ENCODE measurements around the gene PRXL2B. TPM values are rescaled to one million over a fixed set of nuclear protein-coding genes. Genes with fewer than 3 reads are reported as not detected.

PRXL2B gene
- total RNA-seq, 1 donor from 2014 or later, result 9.8 TPM

DNA sequence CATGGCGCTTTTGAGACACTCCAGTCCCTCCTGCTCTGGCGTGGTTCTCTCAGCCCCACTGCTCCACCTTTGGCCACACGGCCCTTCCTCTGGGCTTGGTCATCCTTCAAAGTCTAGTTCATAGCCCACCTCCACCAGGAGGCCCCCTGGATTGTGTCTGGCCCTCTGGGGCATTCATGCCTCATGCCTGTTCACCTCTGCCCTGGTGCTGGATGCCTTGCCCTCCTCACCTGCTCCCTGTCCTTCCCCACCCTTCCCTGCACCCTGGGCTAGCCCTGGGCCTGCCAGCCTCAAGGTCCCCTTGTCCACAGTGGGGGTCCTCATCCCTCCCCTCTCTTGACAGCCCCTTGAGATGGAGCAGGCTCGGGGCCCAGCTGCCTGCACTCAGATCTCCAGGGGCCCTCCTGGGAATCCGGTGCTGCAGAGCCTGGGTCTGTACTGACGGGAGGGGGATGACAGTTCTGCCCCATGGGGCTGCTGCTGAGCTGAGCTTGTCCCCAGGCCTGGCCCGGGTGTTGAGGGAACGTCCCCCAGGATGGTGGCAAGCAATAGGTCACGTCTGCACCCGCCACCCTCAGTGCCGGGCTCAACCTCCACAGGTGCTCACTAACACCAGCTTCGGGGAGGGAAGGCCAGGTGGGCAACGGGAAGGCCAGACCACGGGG, 18.4 kb downstream of the PRXL2B start:
- intact Hi-C loops (cut with DNase I), result no loop called here
- DNase-seq, result no peak

DNA sequence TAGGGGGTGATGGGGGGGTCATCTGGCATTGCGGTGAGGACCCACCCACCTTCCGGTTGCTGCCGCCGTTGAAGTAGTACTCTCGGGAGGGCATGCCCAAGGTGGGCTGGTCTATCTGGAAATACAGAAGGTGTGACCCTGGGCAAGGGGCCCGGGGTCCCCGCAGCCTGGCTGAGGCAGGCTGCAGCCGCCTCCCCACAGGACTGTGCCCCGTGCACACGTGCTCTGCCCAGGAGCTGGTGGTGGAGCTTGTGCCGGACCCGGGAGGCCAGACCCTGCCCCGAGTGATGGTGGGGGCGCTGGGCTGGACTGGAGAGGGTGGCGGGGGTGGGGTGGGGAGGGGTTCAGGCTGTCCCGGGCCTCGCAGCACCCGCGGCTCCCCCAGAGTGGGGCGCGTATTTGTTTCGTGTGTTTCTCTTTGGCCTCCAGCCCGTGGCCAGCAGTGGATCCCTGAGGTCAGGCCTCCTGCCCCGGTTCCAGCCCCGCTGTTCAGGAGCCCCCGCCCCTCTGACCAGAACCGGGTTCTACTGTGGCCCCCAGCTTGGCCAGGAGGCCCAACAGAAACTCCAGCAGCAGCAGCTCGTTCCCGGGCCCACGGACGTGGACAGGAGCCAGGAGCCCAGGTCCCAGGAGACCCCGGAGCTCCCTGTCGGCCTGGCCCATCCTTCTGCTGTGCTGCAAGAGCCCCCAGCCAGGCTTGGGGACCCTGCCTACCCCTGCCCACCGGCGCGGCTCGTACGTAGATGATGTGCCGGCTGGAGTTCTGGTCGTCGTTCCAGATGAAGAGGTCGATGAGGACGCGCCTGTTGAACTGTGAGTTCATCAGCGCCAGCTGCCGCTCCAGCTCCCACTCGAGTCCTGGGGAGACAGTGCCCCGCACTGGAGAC, 19.2 kb downstream of the PRXL2B start:
- intact Hi-C loops (cut with DNase I), result no loop called here
- DNase-seq (peak; percentile 38), ATAC-seq (ENCODE audit: poor library complexity) (no peak)

More for the DNA sequence above, 18.4 kb downstream of the PRXL2B start:
- ATAC-seq (ENCODE audit: poor library complexity), result no peak

DNA sequence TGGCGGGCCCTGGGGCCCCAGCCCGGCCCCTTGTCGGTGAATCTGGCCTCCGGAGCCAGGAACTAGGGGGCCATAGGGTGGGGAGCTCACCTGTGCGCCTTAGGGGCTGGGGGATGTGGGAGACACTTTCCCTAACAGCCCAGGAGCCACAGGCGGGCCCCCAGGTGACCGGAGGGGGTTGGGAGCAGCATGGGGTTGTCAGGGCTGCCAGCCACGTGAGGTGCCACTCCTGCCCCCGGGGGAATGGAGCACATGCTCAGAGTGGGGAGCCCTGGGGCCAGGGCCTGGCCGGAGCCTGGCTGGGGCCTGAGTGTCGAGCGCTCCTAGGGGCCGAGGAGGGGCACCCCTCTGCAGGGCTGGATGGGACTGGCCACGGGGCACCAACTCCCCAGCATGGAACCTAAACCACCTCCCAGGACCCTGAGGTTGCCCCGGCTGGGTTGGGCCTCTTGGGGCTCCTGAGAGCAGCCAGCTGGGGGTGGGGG, 19.9 kb downstream of the PRXL2B start:
- no peak for ATAC-seq (ENCODE audit: poor library complexity)
- DNase-seq, result peak; percentile 25
- intact Hi-C loops (cut with DNase I), result no loop called here

DNA sequence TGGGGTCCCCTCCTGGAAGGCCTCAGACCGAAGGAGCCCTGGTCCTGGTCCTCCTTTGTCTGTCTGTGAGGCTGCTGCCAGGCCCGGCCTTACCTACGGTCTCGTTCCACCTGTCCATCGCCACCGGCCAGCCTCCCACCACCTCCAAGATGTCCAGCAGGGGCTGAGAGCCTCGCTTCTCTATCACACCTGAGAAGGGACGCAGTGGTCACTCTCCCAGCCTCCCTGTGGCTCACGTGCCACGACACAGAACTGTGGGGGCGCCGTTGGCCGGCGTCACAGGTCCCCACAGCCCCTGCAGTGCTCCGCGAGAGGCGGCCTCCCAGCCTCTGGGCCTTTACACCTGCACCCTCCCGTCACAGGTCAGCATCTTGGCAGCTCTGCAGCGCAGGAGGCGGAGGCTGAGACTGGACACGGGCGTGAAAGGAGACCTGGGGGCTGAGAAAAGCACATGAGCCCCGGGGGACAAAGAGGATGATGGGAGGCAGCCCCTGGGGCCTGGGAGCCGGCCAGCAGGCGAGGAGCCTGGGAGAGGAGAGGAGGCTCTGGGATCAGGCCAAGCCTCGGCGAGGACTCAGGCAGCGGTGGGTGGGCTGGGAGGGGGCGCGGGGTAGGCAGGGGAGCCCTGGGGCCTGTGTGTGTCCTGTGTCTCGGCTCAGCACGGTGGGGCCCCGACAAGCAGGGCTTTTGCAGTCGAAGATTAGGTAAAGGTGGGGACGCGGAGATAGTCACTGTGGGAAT, 20.5 kb downstream of the PRXL2B start:
- DNase-seq (peak; percentile 43), ATAC-seq (ENCODE audit: poor library complexity) (no peak)
- intact Hi-C loops (cut with DNase I), result no loop called here

DNA sequence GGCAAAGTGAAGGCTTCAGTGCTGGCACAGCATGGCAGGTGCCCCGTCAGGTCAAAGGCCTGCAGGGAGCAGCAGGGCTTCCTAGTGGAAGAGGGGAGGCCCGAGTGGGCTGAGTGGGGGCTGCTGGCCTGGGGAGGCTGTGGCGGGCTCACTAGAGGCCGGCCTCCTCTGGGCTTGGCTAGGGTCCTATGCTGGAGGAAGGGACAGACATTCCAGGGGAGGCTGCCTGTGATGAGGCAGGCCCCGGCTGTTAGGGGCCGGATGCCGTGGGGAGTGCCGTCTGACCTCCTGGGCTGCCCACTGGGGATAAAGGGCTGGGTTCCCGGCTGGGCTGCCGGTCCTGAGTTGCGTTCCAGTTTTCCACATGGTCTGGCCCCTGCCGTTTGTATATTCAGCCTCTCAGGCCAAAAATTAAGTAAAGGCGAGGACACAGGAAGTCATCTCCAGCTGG, 21.1 kb downstream of the PRXL2B start:
- ATAC-seq (ENCODE audit: poor library complexity) (peak; percentile 66), DNase-seq (peak; percentile 59)
- intact Hi-C loops (cut with DNase I), result no loop called here

DNA sequence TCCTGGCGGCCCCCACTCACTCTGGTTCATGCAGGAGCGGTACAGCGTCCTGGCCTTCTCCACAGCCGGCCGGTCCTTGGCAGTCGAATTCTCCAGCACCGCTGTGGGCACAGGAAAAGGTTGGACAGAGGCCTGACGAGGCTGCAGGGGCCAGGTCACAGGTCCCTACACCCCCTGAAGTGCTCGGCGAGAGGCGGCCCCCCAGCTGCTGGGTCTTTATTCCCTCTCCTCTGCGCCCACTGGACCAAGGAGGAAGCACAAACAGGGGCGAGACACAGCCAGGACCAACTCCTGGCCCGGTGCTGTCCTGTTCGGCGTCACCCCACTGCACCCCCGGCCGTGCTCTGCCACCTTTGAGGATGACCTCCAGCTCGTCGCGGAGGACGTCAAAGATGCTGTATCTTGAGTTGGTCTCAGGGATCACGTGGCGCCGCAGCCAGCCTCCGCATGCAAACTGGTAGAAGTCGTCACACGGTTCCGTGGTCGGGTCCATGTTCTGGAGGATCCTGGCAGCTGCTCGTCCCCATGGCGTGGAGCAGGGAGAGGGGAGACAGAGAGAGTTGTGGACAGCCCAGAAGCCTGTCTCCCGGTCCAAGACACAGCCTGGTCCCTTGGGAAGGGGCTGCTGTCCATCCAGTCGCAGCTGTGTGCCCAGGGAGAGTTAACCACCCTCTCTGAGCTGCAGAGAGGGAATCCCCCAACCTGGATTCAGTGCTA, 22.9 kb downstream of the PRXL2B start:
- intact Hi-C loops (cut with DNase I), result no loop called here
- peak; percentile 33 for DNase-seq
- no peak for ATAC-seq (ENCODE audit: poor library complexity)

DNA sequence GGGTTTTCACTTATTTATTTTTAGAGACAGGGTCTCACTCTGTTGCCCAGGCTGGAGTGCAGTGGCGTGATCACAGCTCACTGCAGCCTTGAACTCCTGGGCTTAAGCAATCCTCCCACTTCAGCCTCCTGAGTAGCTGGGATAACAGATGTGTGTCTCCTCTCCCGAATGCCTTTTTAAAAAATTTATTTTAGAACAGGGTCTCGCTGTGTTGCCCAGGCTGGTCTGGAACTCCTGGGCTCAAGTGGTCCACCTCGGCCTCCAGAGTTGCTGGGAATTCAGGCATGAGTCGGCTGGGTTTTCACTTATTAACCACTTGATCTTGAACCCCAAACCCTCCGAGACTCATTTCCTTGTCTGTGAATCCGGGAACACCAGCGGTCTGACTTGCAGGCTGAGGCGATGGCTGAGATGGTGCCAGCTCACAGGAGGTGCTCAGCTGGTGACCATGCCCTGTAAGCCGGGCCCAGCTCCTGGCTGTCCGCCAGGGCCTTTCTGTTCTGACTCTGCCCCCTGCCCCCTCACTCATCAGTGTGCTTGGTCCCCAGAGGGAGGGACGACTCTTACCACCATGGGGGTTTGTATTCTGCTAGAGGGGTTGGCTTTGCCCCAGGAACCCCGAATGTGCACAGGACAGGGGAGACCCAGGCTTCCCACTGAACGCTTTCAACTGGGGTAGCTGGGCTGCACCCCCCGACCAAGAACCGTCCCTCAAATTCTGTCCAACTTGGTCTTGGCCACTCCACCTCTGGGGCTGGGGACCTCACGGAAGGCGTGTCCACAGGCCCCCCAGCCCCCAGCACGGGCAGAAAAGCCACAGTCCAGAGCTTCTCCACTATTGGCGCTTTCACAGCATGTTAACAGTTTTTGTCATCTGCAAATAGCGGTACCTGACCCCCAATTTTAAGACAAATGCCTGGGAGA, 23.7 kb downstream of the PRXL2B start:
- DNase-seq, result peak; percentile 44
- no peak for ATAC-seq (ENCODE audit: poor library complexity)

DNA sequence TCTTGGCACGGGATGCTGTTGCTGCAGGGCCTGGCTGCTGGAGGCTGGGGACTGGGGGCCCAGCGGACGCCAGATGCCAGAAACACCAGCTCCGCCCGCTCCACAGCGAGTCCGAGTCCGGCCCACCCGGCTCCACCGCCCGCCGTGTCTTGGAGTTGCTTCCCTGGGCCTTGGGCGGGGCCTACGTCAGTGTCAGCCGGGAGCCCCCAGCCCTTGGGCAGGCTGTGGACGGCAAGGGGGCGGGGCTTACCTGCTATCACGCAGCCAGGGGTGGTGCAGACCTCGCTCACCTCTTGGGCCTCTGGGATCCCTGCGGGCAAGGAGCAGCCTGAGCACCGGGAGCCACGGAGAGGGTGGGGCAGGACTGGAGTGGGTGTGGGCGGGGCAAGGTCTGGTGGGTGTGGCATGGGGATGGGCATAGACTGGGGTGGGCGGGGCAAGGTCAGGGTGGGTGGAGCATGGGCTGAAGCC, 24.5 kb downstream of the PRXL2B start:
- DNase-seq, result peak; percentile 56
- intact Hi-C loops (cut with DNase I), result no loop called here
- ATAC-seq (ENCODE audit: poor library complexity), result no peak

More for the DNA sequence above, 23.7 kb downstream of the PRXL2B start:
- intact Hi-C loops (cut with DNase I), result no loop called here

DNA sequence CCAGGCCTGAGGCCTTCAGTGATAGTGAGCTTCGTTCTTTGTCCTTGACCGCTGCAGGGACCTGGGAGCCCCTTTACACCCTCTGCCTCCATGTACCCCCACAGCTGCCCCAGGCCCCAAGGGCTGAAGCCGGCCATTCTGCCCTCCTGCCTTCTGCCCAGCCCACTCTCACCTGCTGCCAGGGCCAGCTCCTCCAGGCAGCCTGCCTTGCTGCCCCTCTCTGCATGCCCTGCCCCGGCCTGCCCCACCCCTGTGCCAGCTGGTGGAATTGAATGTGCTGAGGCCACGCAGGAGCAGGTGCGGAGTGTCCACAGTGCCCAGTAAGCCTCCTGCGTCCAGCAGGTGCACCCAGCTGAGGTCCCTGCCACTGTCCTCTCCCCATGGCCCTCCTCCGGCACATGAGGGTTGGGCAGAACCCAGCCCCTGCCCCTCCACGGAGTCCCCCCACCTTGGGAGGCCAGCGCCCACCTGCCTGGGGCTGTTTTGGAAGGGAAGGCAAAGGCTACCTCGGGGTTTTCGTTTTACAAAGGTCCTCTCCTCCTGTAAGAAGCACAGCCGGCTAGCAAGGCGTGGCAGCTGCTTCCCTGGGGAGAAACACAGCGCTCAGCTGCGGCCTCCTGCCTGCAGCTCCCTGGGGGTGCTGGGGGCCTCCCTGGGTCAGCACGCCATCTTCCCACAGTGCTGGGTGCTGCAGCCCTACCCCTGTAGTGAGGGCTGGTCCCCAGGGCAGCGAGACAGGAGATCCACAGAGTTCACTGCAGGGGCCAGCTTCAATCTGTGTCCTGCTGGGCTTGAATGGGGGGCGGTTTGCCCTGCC, 25.3 kb downstream of the PRXL2B start:
- ATAC-seq (ENCODE audit: poor library complexity), result no peak
- DNase-seq, result peak; percentile 23
- intact Hi-C loops (cut with DNase I), result no loop called here

DNA sequence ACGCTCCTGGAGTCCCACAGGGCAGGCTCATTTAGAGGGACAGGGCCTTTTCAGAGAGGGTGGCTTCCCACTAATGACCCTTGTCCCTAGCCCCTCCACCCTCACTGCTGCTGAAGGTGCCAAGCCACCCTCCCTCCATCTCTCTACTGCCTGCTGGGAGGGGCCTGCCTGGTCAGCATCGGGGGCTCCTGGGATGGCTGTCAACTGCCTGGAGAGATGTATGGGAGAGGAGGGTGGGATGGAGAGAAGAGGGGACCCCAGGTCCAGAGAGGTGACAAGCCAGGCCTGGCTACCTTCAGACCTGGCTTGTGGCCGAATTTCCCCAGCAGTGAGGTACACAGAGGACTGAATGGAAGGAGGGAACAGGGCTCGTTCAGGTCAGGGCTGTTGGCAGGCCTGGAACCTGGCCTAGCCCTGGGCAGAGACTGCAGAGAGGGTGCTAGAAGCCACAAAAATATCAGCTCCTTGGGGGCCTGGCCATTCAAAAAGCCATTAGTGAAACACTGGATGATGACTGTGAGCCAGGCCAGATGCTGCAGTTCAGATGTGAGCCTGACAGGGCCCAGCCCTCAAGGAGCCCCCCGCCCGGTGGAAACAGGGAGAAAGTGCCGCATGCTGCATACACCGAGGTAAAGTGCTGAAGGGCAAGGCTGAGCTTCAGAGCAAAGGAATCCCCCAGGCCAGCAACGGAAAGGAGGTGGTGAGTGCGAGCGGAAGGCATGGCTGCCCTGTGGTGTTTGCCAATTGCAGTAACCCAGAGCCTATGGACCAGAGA, 26.2 kb downstream of the PRXL2B start:
- intact Hi-C loops (cut with DNase I), result no loop called here
- ATAC-seq (ENCODE audit: poor library complexity), result no peak
- peak; percentile 21 for DNase-seq

DNA sequence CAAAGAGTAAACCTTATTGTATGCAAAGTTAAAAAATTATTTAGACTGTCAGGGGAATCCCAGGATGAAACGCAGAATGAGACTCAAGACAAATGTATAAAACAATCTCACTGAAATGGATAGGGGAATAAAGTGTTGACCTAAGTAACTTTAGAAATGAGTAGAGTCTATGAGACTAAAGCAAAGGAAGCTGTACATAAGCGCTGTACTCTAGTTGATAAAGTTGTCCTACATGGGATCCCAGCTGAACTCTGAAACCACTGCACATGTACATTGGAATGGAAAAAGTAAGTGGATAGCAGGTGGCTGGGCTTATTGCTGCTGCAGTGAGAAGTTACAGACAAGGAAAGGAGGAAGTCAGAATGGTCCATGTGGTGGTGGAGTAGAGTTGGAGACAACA, 27.6 kb downstream of the PRXL2B start:
- ATAC-seq (ENCODE audit: poor library complexity) (no peak), DNase-seq (no peak)
- intact Hi-C loops (cut with DNase I), result no loop called here

DNA sequence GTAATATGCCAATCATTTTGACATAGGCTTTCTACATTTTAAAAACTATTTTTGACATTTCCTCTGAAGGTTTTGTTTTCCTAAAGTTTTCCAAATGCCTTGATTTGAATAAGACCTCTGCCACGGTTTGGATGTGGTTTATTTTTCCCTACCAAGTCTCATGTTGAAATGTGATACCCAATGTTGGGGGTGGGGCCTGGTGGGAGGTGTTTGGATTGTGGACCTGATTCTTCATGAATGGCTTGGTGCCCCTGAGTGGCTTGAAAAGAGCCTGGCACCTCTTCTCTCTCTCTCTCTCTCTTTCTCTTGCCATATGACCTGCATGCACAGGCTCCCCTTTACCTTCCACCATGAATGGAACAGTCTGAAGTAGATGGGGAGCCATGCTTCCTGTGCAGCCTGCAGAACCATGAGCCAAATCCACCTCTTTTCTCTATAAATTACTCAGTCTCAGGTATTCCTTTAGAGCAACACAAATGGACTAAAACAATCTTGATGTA, 31.4 kb downstream of the PRXL2B start:
- ATAC-seq (ENCODE audit: poor library complexity) (no peak), DNase-seq (no peak)
- intact Hi-C loops (cut with DNase I), result no loop called here

DNA sequence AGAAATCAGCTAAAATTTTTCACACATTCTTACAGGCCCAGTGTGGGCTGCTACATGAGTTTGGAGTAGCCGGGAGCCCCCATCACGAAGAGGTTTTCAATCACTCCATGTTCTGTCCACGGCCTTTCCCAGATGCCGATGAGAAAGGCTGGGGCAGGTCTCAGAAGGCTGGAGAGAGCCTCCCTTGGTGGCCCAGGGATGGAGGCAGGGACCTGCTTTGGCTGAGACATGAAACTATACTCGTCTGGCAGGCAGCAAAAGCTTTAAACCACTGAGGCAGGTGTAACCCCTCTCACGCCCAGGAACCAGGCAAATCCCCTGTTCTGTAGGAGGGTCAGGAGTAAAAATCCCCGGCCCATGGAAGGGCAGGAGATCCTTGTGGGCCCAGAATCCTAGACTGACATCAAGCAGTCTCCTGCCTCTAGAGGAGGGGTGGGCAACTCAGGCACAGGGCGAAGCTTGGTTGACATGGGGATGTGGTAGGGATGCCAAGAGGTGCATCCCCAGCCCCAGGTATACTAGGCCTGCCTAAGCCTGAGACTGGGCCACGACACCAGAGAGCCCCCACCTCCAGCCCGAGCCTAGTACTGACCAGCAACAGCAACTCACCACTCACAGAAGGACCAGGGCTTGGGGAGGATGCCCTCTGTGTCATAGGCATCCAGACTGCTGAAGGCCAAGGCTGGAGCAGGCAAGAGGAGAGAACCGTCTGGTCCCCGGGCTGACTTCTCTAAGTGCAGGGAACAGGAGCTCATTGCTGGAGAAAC, 37.2 kb downstream of the PRXL2B start:
- intact Hi-C loops (cut with DNase I), result loop anchor here (10.0 kb wide), 1 partner anchor 199 kb away; no protein-coding TSS in a partner anchor
- DNase-seq (no peak), ATAC-seq (ENCODE audit: poor library complexity) (no peak)

DNA sequence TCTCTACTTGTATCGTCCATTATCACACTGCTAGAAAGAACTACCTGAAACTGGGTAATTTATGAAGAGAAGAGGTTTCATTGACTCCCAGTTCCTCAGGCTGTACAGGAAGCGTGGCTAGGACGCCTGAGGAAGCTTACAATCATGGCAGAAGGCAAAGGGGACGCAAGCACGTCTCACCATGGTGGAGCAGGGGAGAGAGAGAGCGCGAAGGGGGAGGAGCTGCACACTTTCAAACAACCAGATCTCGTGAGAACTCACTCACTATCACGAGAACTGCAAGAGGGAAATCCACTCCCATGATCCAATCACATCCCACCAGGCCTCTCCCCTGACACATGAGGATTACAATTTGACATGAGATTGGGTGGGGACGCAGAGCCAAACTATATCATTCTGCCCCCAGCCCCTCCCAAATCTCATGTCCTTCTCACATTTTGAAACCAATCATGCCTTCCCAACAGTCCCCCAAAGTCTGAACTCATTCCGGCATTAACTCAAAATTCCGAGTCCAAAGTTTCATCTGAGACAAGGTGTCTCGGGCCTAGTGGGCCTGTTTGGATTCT, 38.2 kb downstream of the PRXL2B start:
- intact Hi-C loops (cut with DNase I), result loop anchor here (10.0 kb wide), 1 partner anchor 200 kb away; no protein-coding TSS in a partner anchor
- ATAC-seq (ENCODE audit: poor library complexity), result no peak
- no peak for DNase-seq

DNA sequence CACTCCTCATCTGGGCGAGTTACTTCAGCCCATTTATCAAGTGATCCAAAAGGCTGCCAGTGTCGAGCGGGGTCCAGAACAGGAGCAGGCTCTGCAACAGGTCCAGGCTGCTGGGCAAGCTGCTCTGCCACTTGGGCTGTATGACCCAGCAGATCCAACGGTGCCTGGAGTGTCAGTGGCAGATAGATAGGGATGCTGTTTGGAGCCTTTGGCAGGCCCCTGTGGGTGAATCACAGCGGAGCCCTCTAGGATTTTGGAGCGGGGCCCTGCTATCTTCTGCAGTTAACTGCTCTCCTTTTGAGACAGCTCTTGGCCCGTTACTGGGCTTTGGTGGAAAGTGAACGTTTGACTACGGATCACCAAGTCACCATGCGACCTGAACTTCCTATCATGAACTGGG, 38.7 kb downstream of the PRXL2B start:
- DNase-seq, result no peak
- intact Hi-C loops (cut with DNase I), result loop anchor here (10.0 kb wide), 1 partner anchor 201 kb away; no protein-coding TSS in a partner anchor
- ATAC-seq (ENCODE audit: poor library complexity), result no peak
